HUES48 (cell line): ENCODE results near the gene MEGF10.
"Not testable (repeated sequence)": the region's sequence is repeated elsewhere in the genome, so short reads cannot be mapped to it uniquely, and the experiment has no call there.

Experiments
- H3K27ac ChIP-seq: one replicate; pipeline ENCODE4 v1.7.0; 2013; ENCODE audit warnings: low read depth, low read length, inconsistent platforms
- H3K27me3 ChIP-seq: 2 replicates; pipeline ENCODE4 v1.6.1; 2013; ENCODE audit warnings: mild to moderate bottlenecking, low read length; ENCODE audit not compliant: control insufficient read depth, insufficient read depth
- H3K36me3 ChIP-seq: 2 replicates; pipeline ENCODE4 v1.6.1; 2013; ENCODE audit warnings: low read length; ENCODE audit not compliant: control insufficient read depth, insufficient read depth
- H3K4me1 ChIP-seq: 2 replicates; pipeline ENCODE4 v1.6.1; 2013; ENCODE audit warnings: mild to moderate bottlenecking, low read length; ENCODE audit not compliant: control insufficient read depth, insufficient read depth
- H3K4me3 ChIP-seq: 2 replicates; pipeline ENCODE4 v1.5.1; 2013; ENCODE audit warnings: mild to moderate bottlenecking, low read depth, low read length
- H3K9ac ChIP-seq: 2 replicates; pipeline ENCODE4 v1.6.1; 2013; ENCODE audit warnings: mild to moderate bottlenecking, low read depth, low read length, moderate library complexity
- H3K9me3 ChIP-seq: 2 replicates; pipeline ENCODE4 v1.6.1; 2013; ENCODE audit warnings: low read length; ENCODE audit not compliant: control insufficient read depth, insufficient read depth

MEGF10 gene

DNA sequence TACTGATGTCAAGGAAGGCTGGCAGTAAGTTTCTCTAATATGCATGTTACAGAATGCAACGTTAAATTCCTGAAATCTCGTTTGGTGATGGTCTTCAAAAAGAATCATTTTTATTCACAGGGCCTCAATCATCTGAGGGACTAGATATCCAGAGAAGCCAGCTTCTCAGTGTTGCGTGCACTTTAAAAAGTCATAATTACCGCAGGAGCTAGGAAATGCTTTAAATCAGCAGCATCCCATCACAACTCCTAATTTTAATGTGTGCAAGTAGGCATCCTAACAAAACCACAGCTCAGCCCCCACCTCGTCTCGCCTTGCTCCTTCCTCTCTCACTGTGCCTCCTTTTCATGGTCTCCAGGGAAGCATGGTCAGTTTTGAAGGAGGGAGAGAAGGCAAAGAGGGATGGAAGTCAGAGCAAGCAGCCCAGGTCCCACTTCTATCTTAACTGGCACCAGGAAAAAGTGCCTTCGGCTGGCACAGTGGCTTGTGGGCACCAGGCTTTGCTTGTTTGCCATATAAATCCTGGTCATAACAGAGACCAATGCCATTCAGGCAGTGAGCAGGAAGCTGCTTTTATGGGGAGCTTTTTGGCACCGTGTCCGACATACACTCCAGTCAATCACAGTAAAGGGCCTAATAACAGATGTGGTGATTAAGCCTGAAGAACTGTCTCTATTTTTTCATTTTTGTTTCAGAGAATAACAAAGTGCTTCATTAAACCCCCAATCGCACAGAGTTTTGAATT, 21.4 kb downstream of the MEGF10 start:
- Histone ChIP-seq H3K4me3 (no peak overlapping the region), H3K9ac (no peak overlapping the region), H3K4me1 (peaks cover 39% of the 10 kb centered on the region), H3K27ac (no peak overlapping the region), H3K9me3 (no peaks in the 10 kb centered on the region), H3K27me3 (no peaks in the 10 kb centered on the region), H3K36me3 (no peaks in the 10 kb centered on the region)

GRCh38 chr5:127313379-127313778, 22.8 kb downstream of the MEGF10 start:
- H3K36me3 ChIP-seq, result no peaks in the 10 kb centered on the region
- no peaks in the 10 kb centered on the region for H3K9me3 ChIP-seq
- H3K4me3 ChIP-seq, result no peak overlapping the region
- no peaks in the 10 kb centered on the region for H3K27me3 ChIP-seq
- H3K4me1 ChIP-seq, result peaks cover 30% of the 10 kb centered on the region
- no peak overlapping the region for H3K9ac ChIP-seq
- H3K27ac ChIP-seq, result no peak overlapping the region

- Histone ChIP-seq H3K27ac (no peak overlapping the region), H3K4me3 (no peak overlapping the region), H3K4me1 (peaks cover 28% of the 10 kb centered on the region), H3K27me3 (no peaks in the 10 kb centered on the region), H3K36me3 (no peaks in the 10 kb centered on the region), H3K9me3 (no peaks in the 10 kb centered on the region), H3K9ac (no peak overlapping the region)
Measured at GRCh38 chr5:127313847-127314473, 23.4 kb downstream of the MEGF10 start.

DNA sequence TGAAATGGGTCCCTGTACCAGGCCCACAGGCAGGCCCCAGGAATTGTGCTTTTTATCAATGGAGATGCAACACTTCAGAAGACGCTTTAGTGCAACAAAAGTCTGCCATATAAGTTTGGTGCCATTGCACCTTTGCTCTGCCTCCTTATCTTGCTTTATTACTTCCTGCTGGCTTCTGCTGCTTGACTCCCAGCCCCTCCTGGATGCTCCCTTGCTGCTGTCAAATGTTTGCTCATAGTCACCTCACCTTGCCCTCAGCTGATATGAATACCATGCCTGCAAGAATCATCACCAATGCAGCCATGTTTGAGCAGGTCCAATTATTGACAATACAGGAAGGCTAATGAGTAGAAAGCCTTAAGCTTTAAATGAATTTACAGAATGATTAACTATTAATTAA, 25.4 kb downstream of the MEGF10 start:
- no peak overlapping the region for H3K27ac ChIP-seq
- no peaks in the 10 kb centered on the region for H3K9me3 ChIP-seq
- H3K27me3 ChIP-seq, result no peaks in the 10 kb centered on the region
- no peak overlapping the region for H3K9ac ChIP-seq
- H3K4me1 ChIP-seq, result peaks cover 32% of the 10 kb centered on the region
- no peak overlapping the region for H3K4me3 ChIP-seq
- H3K36me3 ChIP-seq, result no peaks in the 10 kb centered on the region

- H3K9ac ChIP-seq, H3K36me3 ChIP-seq, H3K27me3 ChIP-seq, H3K9me3 ChIP-seq, H3K27ac ChIP-seq, H3K4me3 ChIP-seq: not testable (repeated sequence)
- H3K4me1 ChIP-seq, result peaks cover 34% of the 10 kb centered on the region
Measured at GRCh38 chr5:127317385-127317784, 26.8 kb downstream of the MEGF10 start.

GRCh38 chr5:127320032-127320965, 29.7 kb downstream of the MEGF10 start:
- Histone ChIP-seq H3K27me3 (no peaks in the 10 kb centered on the region), H3K9me3 (no peaks in the 10 kb centered on the region), H3K4me3 (no peak overlapping the region), H3K36me3 (no peaks in the 10 kb centered on the region), H3K4me1 (peaks cover 36% of the 10 kb centered on the region), H3K9ac (no peak overlapping the region), H3K27ac (peak overlapping the region; percentile 63)

DNA sequence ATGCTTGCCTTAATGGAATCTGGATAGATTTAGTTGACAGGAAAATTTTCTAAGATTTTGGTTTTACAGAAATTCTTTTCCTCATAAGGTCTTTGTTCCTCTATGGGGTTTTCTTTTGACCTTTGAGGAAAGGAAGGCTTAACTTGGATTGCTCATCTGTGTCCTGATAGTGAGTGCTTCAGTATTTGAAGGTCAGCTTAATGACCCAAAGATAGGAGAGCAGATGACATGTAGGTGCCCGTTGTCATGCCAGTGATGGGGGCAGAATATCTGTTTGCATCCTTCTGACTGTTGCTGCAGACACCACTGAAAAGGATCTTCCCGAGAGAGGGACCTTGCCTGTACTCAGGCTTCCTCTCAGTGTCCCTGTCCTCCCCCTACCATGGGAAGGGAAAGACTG, 30.9 kb downstream of the MEGF10 start:
- no peak overlapping the region for H3K27ac ChIP-seq
- no peaks in the 10 kb centered on the region for H3K9me3 ChIP-seq
- peaks cover 45% of the 10 kb centered on the region for H3K4me1 ChIP-seq
- H3K9ac ChIP-seq, result no peak overlapping the region
- no peak overlapping the region for H3K4me3 ChIP-seq
- H3K36me3 ChIP-seq, result no peaks in the 10 kb centered on the region
- no peaks in the 10 kb centered on the region for H3K27me3 ChIP-seq

DNA sequence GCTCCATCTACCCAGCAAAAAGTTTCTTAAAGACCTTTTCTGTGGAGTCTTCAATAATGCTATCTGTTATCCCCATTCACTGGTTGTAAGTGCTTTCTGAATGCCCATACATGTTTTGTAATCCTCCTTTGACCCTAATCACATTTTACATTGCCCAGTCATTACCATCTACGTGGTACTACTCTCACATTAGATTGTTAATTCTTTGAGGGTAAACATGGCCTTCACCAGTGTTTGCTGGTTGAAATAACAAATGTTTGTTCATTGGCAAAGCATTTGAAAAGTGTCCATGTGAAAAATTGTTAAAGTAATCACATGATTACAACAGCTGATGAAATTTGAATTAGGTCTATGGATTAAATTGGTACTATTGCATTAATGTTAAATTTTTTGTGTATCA, 31.8 kb downstream of the MEGF10 start:
- H3K9ac ChIP-seq, result no peak overlapping the region
- H3K4me1 ChIP-seq, result peaks cover 55% of the 10 kb centered on the region

GRCh38 chr5:127324756-127325155, 34.2 kb downstream of the MEGF10 start:
- Histone ChIP-seq H3K9me3 (no peaks in the 10 kb centered on the region), H3K4me1 (peaks cover 70% of the 10 kb centered on the region), H3K27ac (no peak overlapping the region), H3K36me3 (no peaks in the 10 kb centered on the region), H3K27me3 (no peaks in the 10 kb centered on the region), H3K9ac (no peak overlapping the region), H3K4me3 (no peak overlapping the region)

More for the DNA sequence above, 31.8 kb downstream of the MEGF10 start:
- no peak overlapping the region for H3K27ac ChIP-seq
- H3K36me3 ChIP-seq, result no peaks in the 10 kb centered on the region
- no peaks in the 10 kb centered on the region for H3K9me3 ChIP-seq
- H3K4me3 ChIP-seq, result no peak overlapping the region
- H3K27me3 ChIP-seq, result no peaks in the 10 kb centered on the region

DNA sequence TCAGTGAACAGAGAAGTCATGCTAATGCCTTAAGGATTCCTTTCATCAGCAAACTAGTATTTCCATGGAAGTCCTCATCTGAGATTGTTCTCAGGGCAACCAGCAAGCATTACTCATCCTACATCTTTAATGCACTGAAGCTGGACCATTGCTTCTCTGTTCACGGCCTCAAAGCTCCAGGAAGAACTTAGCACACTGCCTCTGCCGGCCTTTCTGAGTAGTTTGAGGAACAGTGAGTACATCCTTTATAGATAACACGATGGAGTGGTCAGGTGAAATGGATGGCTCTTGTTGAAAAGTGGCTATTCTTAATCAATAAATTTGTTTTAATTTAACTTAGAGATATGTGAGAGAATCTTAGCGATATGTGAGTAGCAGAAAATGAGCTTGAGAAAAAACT, 35.8 kb downstream of the MEGF10 start:
- no peak overlapping the region for H3K9ac ChIP-seq
- no peaks in the 10 kb centered on the region for H3K36me3 ChIP-seq
- no peaks in the 10 kb centered on the region for H3K9me3 ChIP-seq
- H3K27ac ChIP-seq, result no peak overlapping the region
- H3K4me1 ChIP-seq, result peaks cover 70% of the 10 kb centered on the region
- no peaks in the 10 kb centered on the region for H3K27me3 ChIP-seq
- no peak overlapping the region for H3K4me3 ChIP-seq
